ENCODE data around the gene PBX1. TPM values are rescaled to one million over a fixed set of nuclear protein-coding genes. Genes with fewer than 3 reads are reported as not detected.

The PBX1 gene
- total RNA-seq, 4 donors from 2014 or later = 15.2 to 48.6 (median 23.5) TPM

DNA sequence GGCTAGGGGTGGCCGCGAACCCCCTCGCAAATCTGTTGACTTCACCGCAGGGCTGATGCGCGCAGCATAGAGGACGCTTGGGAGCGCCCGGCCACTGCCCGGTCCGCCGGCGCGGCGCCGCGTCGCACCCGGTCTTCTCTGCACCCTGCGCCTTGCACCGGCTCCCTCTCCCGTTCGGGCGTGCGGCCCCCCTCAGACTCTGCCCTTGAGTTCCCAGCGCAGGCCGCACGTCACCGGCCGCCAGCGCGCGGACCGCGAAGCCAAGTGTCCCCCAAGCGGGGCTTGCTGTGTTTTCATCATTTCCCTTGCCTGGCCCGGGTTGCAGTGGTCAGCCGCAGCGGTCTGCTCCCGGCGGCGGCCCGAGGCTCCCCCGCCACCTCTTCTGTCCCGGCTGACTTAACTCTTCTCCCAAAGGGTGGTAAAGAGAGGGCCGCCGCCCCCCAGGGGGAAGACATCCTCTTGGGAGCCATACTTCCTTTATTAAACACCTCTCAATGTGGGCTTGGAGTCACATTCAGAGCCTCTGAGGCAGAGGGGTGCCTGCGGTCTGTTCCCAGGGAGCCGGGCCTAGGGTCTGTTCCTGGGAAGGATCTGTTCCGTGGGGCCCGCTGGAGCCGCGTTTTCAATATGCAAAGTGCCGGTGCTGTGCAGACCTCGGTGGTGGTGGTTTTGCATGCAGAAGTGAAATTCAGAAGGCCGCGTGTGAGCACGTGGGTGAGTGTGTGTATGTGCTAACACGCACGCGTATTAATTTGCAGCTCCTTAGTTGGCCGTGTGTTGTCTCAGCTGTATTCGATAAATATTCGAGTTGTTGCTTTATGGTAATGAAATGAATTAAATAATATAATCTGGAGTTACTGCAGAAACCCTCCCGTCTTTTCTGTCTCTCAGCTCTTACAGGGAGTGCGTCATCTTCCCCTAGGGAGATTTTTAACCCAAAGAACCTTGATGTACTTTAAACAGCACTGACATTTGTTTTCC lies 17.6 kb downstream of the PBX1 start:
- Histone ChIP-seq H3K36me3 (peaks cover 0 to 29% (median 0%) of the 10 kb centered on the region in 3 donors), H3K27me3 (no peaks in the 10 kb centered on the region), H3K4me1 (peaks cover 5 to 71% (median 29%) of the 10 kb centered on the region in 3 donors), H3K27ac (peak overlapping the region; percentile 21 to 85 (median 75)), H3K9me3 (no peaks in the 10 kb centered on the region), H3K4me3 (peak overlapping the region in 3 of 4 donors; percentile 25 to 57 (median 36))
- TF ChIP-seq, protein P1, sequence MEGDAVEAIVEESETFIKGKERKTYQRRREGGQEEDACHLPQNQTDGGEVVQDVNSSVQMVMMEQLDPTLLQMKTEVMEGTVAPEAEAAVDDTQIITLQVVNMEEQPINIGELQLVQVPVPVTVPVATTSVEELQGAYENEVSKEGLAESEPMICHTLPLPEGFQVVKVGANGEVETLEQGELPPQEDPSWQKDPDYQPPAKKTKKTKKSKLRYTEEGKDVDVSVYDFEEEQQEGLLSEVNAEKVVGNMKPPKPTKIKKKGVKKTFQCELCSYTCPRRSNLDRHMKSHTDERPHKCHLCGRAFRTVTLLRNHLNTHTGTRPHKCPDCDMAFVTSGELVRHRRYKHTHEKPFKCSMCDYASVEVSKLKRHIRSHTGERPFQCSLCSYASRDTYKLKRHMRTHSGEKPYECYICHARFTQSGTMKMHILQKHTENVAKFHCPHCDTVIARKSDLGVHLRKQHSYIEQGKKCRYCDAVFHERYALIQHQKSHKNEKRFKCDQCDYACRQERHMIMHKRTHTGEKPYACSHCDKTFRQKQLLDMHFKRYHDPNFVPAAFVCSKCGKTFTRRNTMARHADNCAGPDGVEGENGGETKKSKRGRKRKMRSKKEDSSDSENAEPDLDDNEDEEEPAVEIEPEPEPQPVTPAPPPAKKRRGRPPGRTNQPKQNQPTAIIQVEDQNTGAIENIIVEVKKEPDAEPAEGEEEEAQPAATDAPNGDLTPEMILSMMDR (IDR thresholded peaks at IDR 0.05) = no peak
- TF ChIP-seq POLR2A (IDR thresholded peaks at IDR 0.05) = no peak
- intact Hi-C loops (cut with DNase I) = no loop called here
- no peak for DNase-seq
- 77 to 87% methylated on average over 38 to 49 of the region's 66 CpGs for WGBS, 2 donors

DNA sequence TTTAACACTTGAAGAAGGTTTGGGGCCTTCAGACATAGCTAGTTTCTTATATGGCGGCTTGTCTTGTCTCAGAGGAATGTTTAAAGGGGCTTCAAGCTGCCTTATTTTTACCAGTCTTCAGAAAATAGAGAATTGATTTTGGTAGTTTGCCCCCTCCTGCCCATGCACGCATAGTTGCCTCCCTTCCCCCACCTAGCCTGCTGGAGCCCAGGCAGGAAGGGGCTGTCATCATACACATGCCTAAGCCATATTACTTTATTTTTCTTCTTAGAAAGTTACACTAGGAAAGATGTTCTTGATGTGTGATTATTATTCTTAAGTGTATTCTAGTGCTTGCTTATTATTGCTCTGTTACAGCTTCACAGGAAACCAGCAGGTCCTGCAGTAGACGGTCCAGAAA lies 18.3 kb downstream of the PBX1 start:
- WGBS, 2 donors = 70 to 72% methylated on average over 3 of the region's 3 CpGs
- Histone ChIP-seq H3K9me3 (no peaks in the 10 kb centered on the region), H3K4me1 (peaks cover 5 to 64% (median 29%) of the 10 kb centered on the region in 3 donors), H3K4me3 (peak overlapping the region in 1 of 4 donors; percentile 57), H3K27ac (peak overlapping the region in 3 of 4 donors; percentile 67 to 85 (median 83)), H3K27me3 (no peaks in the 10 kb centered on the region), H3K36me3 (peaks cover 0 to 29% (median 0%) of the 10 kb centered on the region in 3 donors)
- DNase-seq = no peak
- TF ChIP-seq, protein P1 (IDR thresholded peaks at IDR 0.05) = no peak
- no peak for TF ChIP-seq POLR2A (IDR thresholded peaks at IDR 0.05)
- intact Hi-C loops (cut with DNase I) = no loop called here

GRCh38 chr1:164578479-164579200 lies 19.7 kb downstream of the PBX1 start:
- Histone ChIP-seq H3K9me3 (no peaks in the 10 kb centered on the region), H3K36me3 (peaks cover 0 to 29% (median 0%) of the 10 kb centered on the region in 3 donors), H3K4me3 (no peak overlapping the region), H3K4me1 (peaks cover 5 to 61% (median 29%) of the 10 kb centered on the region in 3 donors), H3K27ac (peak overlapping the region in 3 of 4 donors; percentile 24 to 68 (median 55)), H3K27me3 (no peaks in the 10 kb centered on the region)
- no peak for TF ChIP-seq POLR2A (IDR thresholded peaks at IDR 0.05)
- TF ChIP-seq, protein P1 (IDR thresholded peaks at IDR 0.05) = no peak
- 51 to 62% methylated on average over 3 to 4 of the region's 4 CpGs for WGBS, 2 donors
- DNase-seq = no peak
- intact Hi-C loops (cut with DNase I) = no loop called here

DNA sequence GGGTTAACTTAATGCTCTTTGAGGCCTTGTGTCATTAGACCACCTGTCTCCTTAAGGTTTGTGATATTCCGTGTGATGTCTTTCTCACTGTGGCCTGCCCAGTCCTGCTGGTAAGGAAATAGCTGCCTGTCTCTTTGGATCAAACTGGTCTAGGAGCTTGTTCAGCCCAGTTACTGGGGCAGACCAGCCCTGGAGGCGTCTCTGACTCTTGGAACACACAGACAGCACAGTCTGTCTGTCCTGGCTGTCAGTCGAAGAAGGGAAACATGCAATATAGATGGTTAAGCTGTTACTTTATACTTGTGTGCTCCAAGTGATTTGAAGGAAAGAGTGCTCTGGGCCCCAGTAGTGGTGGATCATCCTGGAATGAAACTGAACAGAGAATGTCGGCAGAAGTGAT lies 20.4 kb downstream of the PBX1 start:
- 28 to 39% methylated on average over 3 to 4 of the region's 4 CpGs for WGBS, 2 donors
- Histone ChIP-seq H3K36me3 (peaks cover 0 to 25% (median 0%) of the 10 kb centered on the region in 3 donors), H3K27me3 (no peaks in the 10 kb centered on the region), H3K9me3 (no peaks in the 10 kb centered on the region), H3K4me1 (peaks cover 5 to 61% (median 25%) of the 10 kb centered on the region in 3 donors), H3K4me3 (no peak overlapping the region), H3K27ac (peak overlapping the region in 3 of 4 donors; percentile 24 to 68 (median 55))
- intact Hi-C loops (cut with DNase I) = no loop called here
- TF ChIP-seq, protein P1 (IDR thresholded peaks at IDR 0.05) = no peak
- no peak for TF ChIP-seq POLR2A (IDR thresholded peaks at IDR 0.05)
- no peak for DNase-seq

All from esophagus squamous epithelium (tissue), 5 donors.